Tibial nerve (tissue), 4 donors: ENCODE measurements around the gene SLC12A2. TPM values are rescaled to one million over a fixed set of nuclear protein-coding genes. Genes with fewer than 3 reads are reported as not detected.

ENCODE experiments used
- DNase-seq, 2 donors: peaks; one replicate each; pipeline ENCODE4 v3.0.0-alpha.2; 2019; ENCODE audit warnings: low spot score in 2 of 2
- H3K27ac ChIP-seq, 4 donors: fragments of 200-600 bp; sonication (generic) in 3 of 4; one replicate each; pipeline ENCODE4 v1.5.1; 2017 to 2019; ENCODE audit warnings: mild to moderate bottlenecking in 1 of 4
- H3K27me3 ChIP-seq, 2 donors: fragments of 200-600 bp; sonication (generic) in 1 of 2; one replicate each; pipeline versions ENCODE4 v1.5.1 to v1.6.0; 2017 to 2019
- H3K36me3 ChIP-seq, 3 donors: fragments of 200-600 bp; sonication (generic); one replicate each; pipeline ENCODE4 v1.5.1; 2018 to 2019
- H3K4me1 ChIP-seq, 4 donors: fragments of 200-600 bp; sonication (generic) in 3 of 4; one replicate each; pipeline ENCODE4 v1.5.1; 2017 to 2019
- H3K4me3 ChIP-seq, 4 donors: fragments of 200-600 bp; sonication (generic) in 3 of 4; one replicate each; pipeline ENCODE4 v1.5.1; 2017 to 2019; ENCODE audit warnings: mild to moderate bottlenecking in 1 of 4, moderate library complexity in 1 of 4
- H3K9me3 ChIP-seq, 4 donors: fragments of 200-600 bp; sonication (generic) in 3 of 4; one replicate each; pipeline ENCODE4 v1.5.1; 2017 to 2019
- EP300 ChIP-seq, 2 donors: sonication (generic); formaldehyde crosslinking; IDR thresholded peaks; one replicate each; pipeline ENCODE4 v1.6.1; 2017; ENCODE audit warnings: antibody characterized with exemption in 2 of 2, mild to moderate bottlenecking in 1 of 2
- POLR2A ChIP-seq, 2 donors: fragments of 450-650 bp; IDR thresholded peaks; one replicate each; pipeline ENCODE4 v1.6.1; 2017; ENCODE audit warnings: antibody characterized with exemption in 2 of 2, mild to moderate bottlenecking in 2 of 2, moderate library complexity in 2 of 2
- WGBS, 2 donors: methylation state at CpG; one replicate each; pipeline ENCODE4 v1.1.5; 2018; 5-methylcytosine and 5-hydroxymethylcytosine counted together
- total RNA-seq, 4 donors: library from RNA; depleted of rRNA; stranded (reverse); fragments of >200 nt; gene quantifications; one replicate each; pipeline ENCODE4 v1.1.0, GENCODE V29; 2016
- TF ChIP-seq, protein P1 (sequence below), 5 experiments: fragments of 200-600 bp in 3 of 5; fragments of 450-650 bp in 2 of 5; sonication (generic) in 3 of 5; IDR thresholded peaks; one replicate each; pipeline ENCODE4 v1.5.1; 2016 to 2019; ENCODE audit warnings: antibody characterized with exemption in 5 of 5, mild to moderate bottlenecking in 3 of 5, moderate library complexity in 2 of 5

SLC12A2 gene
- total RNA-seq, 4 donors from 2014 or later: 49.8 to 93.1 (median 85.3) TPM

- Histone ChIP-seq H3K4me3 (no peak overlapping the region), H3K9me3 (peaks cover 0 to 5% (median 2%) of the 10 kb centered on the region in 4 donors), H3K4me1 (no peaks in the 10 kb centered on the region), H3K27me3 (no peaks in the 10 kb centered on the region), H3K27ac (no peak overlapping the region), H3K36me3 (peaks cover 0 to 32% (median 0%) of the 10 kb centered on the region in 3 donors)
- TF ChIP-seq, protein P1, sequence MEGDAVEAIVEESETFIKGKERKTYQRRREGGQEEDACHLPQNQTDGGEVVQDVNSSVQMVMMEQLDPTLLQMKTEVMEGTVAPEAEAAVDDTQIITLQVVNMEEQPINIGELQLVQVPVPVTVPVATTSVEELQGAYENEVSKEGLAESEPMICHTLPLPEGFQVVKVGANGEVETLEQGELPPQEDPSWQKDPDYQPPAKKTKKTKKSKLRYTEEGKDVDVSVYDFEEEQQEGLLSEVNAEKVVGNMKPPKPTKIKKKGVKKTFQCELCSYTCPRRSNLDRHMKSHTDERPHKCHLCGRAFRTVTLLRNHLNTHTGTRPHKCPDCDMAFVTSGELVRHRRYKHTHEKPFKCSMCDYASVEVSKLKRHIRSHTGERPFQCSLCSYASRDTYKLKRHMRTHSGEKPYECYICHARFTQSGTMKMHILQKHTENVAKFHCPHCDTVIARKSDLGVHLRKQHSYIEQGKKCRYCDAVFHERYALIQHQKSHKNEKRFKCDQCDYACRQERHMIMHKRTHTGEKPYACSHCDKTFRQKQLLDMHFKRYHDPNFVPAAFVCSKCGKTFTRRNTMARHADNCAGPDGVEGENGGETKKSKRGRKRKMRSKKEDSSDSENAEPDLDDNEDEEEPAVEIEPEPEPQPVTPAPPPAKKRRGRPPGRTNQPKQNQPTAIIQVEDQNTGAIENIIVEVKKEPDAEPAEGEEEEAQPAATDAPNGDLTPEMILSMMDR (IDR thresholded peaks at IDR 0.05): no peak
- TF ChIP-seq POLR2A (IDR thresholded peaks at IDR 0.05): no peak
- no peak for TF ChIP-seq EP300 (IDR thresholded peaks at IDR 0.05)
- no peak for DNase-seq
Observed at GRCh38 chr5:128052780-128053179, 30.8 kb upstream of the SLC12A2 start.

DNA sequence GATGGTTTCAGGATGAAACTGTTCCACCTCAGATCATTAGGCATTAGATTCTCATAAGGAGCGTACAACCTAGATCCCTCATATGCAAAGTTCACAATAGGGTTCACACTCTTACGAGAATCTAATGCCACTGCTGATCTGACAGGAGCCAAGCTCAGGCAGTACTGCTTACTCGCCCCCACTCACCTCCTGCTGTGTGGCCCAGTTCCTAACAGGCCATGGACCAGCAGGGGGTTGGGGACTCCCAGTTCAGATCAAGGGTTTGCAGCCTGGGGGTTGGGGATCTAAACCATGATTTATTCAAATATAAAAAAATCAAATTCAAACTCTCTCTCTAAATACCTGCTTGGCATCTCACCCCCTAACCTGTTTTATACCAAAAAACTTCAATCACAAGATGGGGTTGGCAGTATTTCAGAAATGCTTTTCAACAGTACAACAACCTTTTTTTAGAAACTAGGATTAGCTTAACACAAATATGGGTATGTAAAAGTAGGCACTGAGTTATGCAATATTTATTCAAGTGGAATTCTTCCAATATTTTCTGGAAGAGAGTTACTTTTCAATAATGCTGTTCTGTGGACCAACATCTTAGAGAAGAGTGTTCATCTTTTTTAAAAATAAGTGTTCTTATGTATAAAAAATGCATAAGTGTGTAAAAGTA is 30.1 kb upstream of the SLC12A2 start:
- no peaks in the 10 kb centered on the region for H3K4me1 ChIP-seq
- WGBS, 2 donors: 85 to 93% methylated on average over 3 of the region's 3 CpGs
- peaks cover 0 to 5% (median 2%) of the 10 kb centered on the region in 4 donors for H3K9me3 ChIP-seq
- H3K36me3 ChIP-seq: peaks cover 0 to 38% (median 0%) of the 10 kb centered on the region in 3 donors
- no peak overlapping the region for H3K27ac ChIP-seq
- H3K4me3 ChIP-seq: no peak overlapping the region
- TF ChIP-seq EP300 (IDR thresholded peaks at IDR 0.05): no peak
- TF ChIP-seq, protein P1 (IDR thresholded peaks at IDR 0.05): no peak
- TF ChIP-seq POLR2A (IDR thresholded peaks at IDR 0.05): no peak
- no peaks in the 10 kb centered on the region for H3K27me3 ChIP-seq
- DNase-seq: no peak

DNA sequence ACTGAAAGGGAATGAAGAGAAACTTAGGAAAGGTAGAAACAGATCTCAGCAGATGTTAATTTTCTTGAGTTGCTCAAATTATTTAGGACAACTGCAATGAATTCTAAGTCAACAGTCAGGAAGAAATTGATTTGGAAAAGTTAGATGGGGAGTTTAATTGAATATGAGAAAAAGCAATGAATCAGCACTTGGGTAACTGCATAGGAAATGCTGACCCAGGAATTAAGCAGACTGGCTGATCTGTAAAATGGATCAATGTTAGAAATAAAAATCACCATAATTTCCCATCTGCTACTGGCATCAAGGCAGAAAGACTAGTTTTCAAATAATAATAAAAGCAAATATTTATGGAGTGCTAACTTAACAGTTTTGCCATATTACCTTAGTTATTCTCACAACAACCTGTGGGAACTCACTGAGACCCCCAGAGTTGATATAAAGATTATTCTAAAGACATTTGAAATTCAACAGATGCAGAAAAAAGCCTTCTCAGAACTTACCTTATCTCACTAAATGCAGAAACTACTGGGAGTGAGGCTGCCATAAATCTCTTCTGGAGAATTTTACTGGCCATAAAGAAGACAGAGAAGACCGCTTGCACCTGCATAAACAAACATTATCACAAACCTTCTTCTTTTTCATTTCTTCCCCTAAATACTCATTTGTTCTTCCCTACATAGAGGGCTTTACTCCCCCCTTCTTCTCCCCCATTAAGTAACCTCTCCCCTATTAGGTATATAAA is 22.8 kb upstream of the SLC12A2 start:
- Histone ChIP-seq H3K36me3 (peaks cover 0 to 16% (median 0%) of the 10 kb centered on the region in 3 donors), H3K4me3 (no peak overlapping the region), H3K27ac (no peak overlapping the region), H3K27me3 (no peaks in the 10 kb centered on the region), H3K9me3 (no peaks in the 10 kb centered on the region), H3K4me1 (peaks cover 0 to 6% (median 0%) of the 10 kb centered on the region in 4 donors)
- TF ChIP-seq, protein P1 (IDR thresholded peaks at IDR 0.05): no peak
- TF ChIP-seq POLR2A (IDR thresholded peaks at IDR 0.05): no peak
- TF ChIP-seq EP300 (IDR thresholded peaks at IDR 0.05): no peak
- no peak for DNase-seq
- 85 to 88% methylated on average over 1 of the region's 1 CpG for WGBS, 2 donors

DNA sequence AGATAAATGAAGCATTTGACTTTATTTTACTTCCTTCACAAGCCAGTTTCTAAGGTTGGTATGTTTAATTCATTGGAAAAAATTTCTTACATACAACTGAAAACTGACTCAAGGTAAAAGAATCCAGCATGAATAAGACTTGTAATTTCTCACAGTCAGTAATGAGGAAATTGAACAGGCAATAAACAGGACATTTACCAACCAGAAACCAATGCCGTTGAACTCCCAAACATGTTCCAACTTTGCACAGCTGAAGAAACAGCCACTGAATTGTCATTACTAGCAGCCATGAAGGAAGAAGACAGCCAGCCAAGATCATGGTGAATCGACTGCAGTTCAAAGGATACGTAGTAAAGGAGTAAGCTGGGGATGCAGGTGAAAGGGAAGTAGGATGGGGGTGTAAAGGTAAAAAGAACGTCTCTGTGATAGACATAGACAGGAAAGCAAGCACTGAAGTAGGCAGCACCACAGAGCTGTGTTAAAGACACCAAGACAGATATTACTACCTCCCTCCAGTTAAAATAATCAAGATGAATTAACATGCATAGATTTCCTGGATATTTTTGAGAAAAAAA is 21.3 kb upstream of the SLC12A2 start:
- no peak overlapping the region for H3K4me3 ChIP-seq
- H3K36me3 ChIP-seq: peaks cover 0 to 16% (median 0%) of the 10 kb centered on the region in 3 donors
- TF ChIP-seq, protein P1 (IDR thresholded peaks at IDR 0.05): no peak
- TF ChIP-seq EP300 (IDR thresholded peaks at IDR 0.05) (no peak), POLR2A (IDR thresholded peaks at IDR 0.05) (no peak)
- peaks cover 0 to 6% (median 0%) of the 10 kb centered on the region in 4 donors for H3K4me1 ChIP-seq
- no peak overlapping the region for H3K27ac ChIP-seq
- no peaks in the 10 kb centered on the region for H3K27me3 ChIP-seq
- WGBS, 2 donors: 65 to 71% methylated on average over 4 of the region's 4 CpGs
- no peaks in the 10 kb centered on the region for H3K9me3 ChIP-seq
- no peak for DNase-seq

DNA sequence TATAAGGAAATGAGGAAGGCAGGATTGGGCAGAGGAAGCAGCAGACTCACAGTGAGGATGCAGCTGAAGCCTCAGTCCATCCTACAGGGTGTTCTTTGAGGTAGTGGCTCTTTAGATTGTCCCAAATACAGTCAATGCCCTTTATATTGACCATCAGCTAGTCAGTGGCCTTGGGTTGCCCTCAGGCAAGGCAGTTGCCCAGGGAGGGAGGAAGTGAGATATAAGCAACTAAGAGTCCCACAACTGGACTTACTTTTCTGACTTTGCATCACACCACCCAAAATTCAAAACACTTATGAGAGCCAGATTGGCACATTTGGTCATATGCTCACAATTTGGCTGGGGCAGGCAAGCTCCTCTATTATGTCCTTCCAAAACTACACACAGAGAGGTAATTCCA is 9.4 kb upstream of the SLC12A2 start:
- Histone ChIP-seq H3K4me3 (no peak overlapping the region), H3K4me1 (peaks cover 0 to 17% (median 2%) of the 10 kb centered on the region in 4 donors), H3K27me3 (no peaks in the 10 kb centered on the region), H3K36me3 (peaks cover 0 to 29% (median 0%) of the 10 kb centered on the region in 3 donors), H3K27ac (no peak overlapping the region), H3K9me3 (no peaks in the 10 kb centered on the region)
- no peak for DNase-seq
- TF ChIP-seq, protein P1 (IDR thresholded peaks at IDR 0.05): no peak
